HG03354 (cell line): ENCODE measurements around the gene RPL3.

Experiments
- ATAC-seq: cut with Tn5 transposase; IDR thresholded peaks from one replicate; pipeline ENCODE4 v1.9.1; 2021; ENCODE audit warnings: mild to moderate bottlenecking; ENCODE audit not compliant: unreplicated experiment, poor library complexity, severe bottlenecking

RPL3 gene

GRCh38 chr22:39302431-39302960, 16.9 kb downstream of the RPL3 start:
- ATAC-seq, result no peak

GRCh38 chr22:39301926-39302325, 17.5 kb downstream of the RPL3 start:
- no peak for ATAC-seq

GRCh38 chr22:39301108-39301507, 18.3 kb downstream of the RPL3 start:
- no peak for ATAC-seq

GRCh38 chr22:39300186-39300830, 19.1 kb downstream of the RPL3 start:
- ATAC-seq, result no peak

GRCh38 chr22:39299829-39300178, 19.6 kb downstream of the RPL3 start:
- ATAC-seq, result no peak

GRCh38 chr22:39298241-39298987, 21.0 kb downstream of the RPL3 start:
- ATAC-seq, result no peak

GRCh38 chr22:39297490-39298240, 21.8 kb downstream of the RPL3 start:
- ATAC-seq, result no peak

- no peak for ATAC-seq
Observed at GRCh38 chr22:39296981-39297489, 22.4 kb downstream of the RPL3 start.

GRCh38 chr22:39296535-39296934, 22.9 kb downstream of the RPL3 start:
- no peak for ATAC-seq

- ATAC-seq, result no peak
Observed at GRCh38 chr22:39294571-39295468, 24.6 kb downstream of the RPL3 start.

- ATAC-seq, result no peak
Observed at GRCh38 chr22:39293766-39294368, 25.6 kb downstream of the RPL3 start.

- no peak for ATAC-seq
Observed at GRCh38 chr22:39292561-39293074, 26.8 kb downstream of the RPL3 start.

GRCh38 chr22:39292031-39292462, 27.4 kb downstream of the RPL3 start:
- ATAC-seq, result no peak

GRCh38 chr22:39291523-39291922, 27.9 kb downstream of the RPL3 start:
- no peak for ATAC-seq

- no peak for ATAC-seq
Observed at GRCh38 chr22:39290724-39291161, 28.7 kb downstream of the RPL3 start.

- ATAC-seq, result no peak
Observed at GRCh38 chr22:39289975-39290720, 29.3 kb downstream of the RPL3 start.

- no peak for ATAC-seq
Observed at GRCh38 chr22:39289533-39289932, 29.9 kb downstream of the RPL3 start.
